ENCODE data around the gene INPP4A.
"Not testable (repeated sequence)": the region's sequence is repeated elsewhere in the genome, so short reads cannot be mapped to it uniquely, and the experiment has no call there.

The INPP4A gene

GRCh38 chr2:98432145-98432544 lies 12.5 kb upstream of the INPP4A start:
- ATAC-seq: no peak

GRCh38 chr2:98433363-98433964 lies 11.2 kb upstream of the INPP4A start:
- TF ChIP-seq PATZ1 (CRISPR knock-in tag; IDR thresholded peaks at IDR 0.05; ENCODE audit: borderline replicate concordance) (no peak), RARB (CRISPR knock-in tag; IDR thresholded peaks at IDR 0.05) (no peak), ZFP30 (CRISPR knock-in tag; IDR thresholded peaks at IDR 0.05) (no peak), ZNF8 (CRISPR knock-in tag; IDR thresholded peaks at IDR 0.05) (no peak), BACH2 (CRISPR knock-in tag; IDR thresholded peaks at IDR 0.05; ENCODE audit: borderline replicate concordance) (no peak), CREB5 (CRISPR knock-in tag; IDR thresholded peaks at IDR 0.05; ENCODE audit: low read depth) (no peak), CSRNP3 (CRISPR knock-in tag; IDR thresholded peaks at IDR 0.05) (no peak), ZFP3 (CRISPR knock-in tag; IDR thresholded peaks at IDR 0.05) (no peak)
- ATAC-seq: no peak

More at GRCh38 chr2:98432145-98432544, 12.5 kb upstream of the INPP4A start:
- TF ChIP-seq TCF4 (CRISPR knock-in tag; IDR thresholded peaks at IDR 0.05; ENCODE audit: borderline replicate concordance) (no peak), ZNF8 (CRISPR knock-in tag; IDR thresholded peaks at IDR 0.05) (no peak), CREB5 (CRISPR knock-in tag; IDR thresholded peaks at IDR 0.05; ENCODE audit: low read depth) (no peak), CSDC2 (CRISPR knock-in tag; IDR thresholded peaks at IDR 0.05) (no peak), ZFP3 (CRISPR knock-in tag; IDR thresholded peaks at IDR 0.05) (no peak)

GRCh38 chr2:98434492-98434891 lies 10.2 kb upstream of the INPP4A start:
- TF ChIP-seq ESRRG (CRISPR knock-in tag; IDR thresholded peaks at IDR 0.05): no peak
- TF ChIP-seq ZNF565 (CRISPR knock-in tag; conservative IDR thresholded peaks at IDR 0.05; ENCODE audit: low read depth): no peak
- TF ChIP-seq ZC3H10 (CRISPR knock-in tag; IDR thresholded peaks at IDR 0.05): no peak
- TF ChIP-seq ARNTL (CRISPR knock-in tag; IDR thresholded peaks at IDR 0.05; ENCODE audit: borderline replicate concordance, low read depth): no peak
- no peak for TF ChIP-seq CSDC2 (CRISPR knock-in tag; IDR thresholded peaks at IDR 0.05)
- TF ChIP-seq BACH2 (CRISPR knock-in tag; IDR thresholded peaks at IDR 0.05; ENCODE audit: borderline replicate concordance): no peak
- no peak for TF ChIP-seq GLIS3 (CRISPR knock-in tag; IDR thresholded peaks at IDR 0.05)
- no peak for TF ChIP-seq ZNF70 (CRISPR knock-in tag; IDR thresholded peaks at IDR 0.05)
- no peak for ATAC-seq

GRCh38 chr2:98435670-98436069 lies 9.0 kb upstream of the INPP4A start:
- not testable (repeated sequence) for ATAC-seq

GRCh38 chr2:98436734-98437133 lies 7.9 kb upstream of the INPP4A start:
- no peak for ATAC-seq
- no peak for TF ChIP-seq OSR1 (CRISPR knock-in tag; IDR thresholded peaks at IDR 0.05)
- no peak for TF ChIP-seq CSRNP3 (CRISPR knock-in tag; IDR thresholded peaks at IDR 0.05)

All from SK-N-SH treated with all-trans-retinoic acid at 6 μM for 48 hours (cell line).